Astrocyte of the cerebellum (primary cell): ENCODE results near the gene ST3GAL5.

Experiments used
- DNase-seq: peaks from one replicate; pipeline ENCODE4 v3.0.0-alpha.2; 2011; ENCODE audit warnings: low read depth
- H3K4me3 ChIP-seq: 2 replicates; pipeline ENCODE4 v1.5.1; 2011; ENCODE audit warnings: mild to moderate bottlenecking, low read depth, low read length, moderate library complexity
- in situ Hi-C: cut with HindIII; loops from 2 replicates; pipeline ENCODE4 v1.10.0; 2017; ENCODE audit warnings: low sequenced_read_pairs
- TF ChIP-seq, protein P1 (sequence below): IDR thresholded peaks from 2 replicates; pipeline ENCODE4 v1.5.1; 2012; ENCODE audit warnings: low read length, low read depth, moderate library complexity, mild to moderate bottlenecking; ENCODE audit errors: missing control alignments

Gene ST3GAL5

DNA sequence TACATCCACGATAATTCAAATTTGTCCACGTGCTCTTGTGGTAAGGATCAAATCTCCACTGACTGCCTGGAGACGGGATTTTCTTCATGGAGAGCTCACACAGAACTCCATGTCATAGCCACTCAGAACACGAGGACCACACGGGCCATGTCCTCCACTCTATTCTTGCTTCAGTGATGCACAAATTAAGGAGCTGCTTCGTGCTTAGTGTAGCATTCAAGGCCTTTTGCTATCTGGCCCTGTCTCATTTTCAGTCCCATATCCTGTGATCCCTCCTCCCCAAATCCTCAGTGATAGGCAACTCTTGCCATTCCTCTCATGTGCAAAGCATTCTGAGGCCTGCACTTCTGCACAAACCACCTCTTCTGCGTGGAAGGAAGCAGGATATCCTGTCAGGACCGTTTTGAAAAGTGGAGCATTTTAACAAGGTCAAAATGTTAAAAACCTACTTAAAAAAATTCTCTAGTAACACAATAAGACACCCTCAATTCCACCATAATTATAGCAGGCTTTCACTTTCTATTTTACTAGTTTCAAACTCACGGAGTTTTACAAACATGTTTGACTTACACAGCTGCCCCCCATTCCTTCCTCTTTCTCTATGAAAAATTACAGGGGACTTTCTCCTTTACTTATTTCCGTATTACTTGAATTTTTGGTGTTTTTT, 35.2 kb downstream of the ST3GAL5 start:
- TF ChIP-seq, protein P1, sequence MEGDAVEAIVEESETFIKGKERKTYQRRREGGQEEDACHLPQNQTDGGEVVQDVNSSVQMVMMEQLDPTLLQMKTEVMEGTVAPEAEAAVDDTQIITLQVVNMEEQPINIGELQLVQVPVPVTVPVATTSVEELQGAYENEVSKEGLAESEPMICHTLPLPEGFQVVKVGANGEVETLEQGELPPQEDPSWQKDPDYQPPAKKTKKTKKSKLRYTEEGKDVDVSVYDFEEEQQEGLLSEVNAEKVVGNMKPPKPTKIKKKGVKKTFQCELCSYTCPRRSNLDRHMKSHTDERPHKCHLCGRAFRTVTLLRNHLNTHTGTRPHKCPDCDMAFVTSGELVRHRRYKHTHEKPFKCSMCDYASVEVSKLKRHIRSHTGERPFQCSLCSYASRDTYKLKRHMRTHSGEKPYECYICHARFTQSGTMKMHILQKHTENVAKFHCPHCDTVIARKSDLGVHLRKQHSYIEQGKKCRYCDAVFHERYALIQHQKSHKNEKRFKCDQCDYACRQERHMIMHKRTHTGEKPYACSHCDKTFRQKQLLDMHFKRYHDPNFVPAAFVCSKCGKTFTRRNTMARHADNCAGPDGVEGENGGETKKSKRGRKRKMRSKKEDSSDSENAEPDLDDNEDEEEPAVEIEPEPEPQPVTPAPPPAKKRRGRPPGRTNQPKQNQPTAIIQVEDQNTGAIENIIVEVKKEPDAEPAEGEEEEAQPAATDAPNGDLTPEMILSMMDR = no peak
- no peak overlapping the region for H3K4me3 ChIP-seq
- in situ Hi-C loops = no loop called here
- no peak for DNase-seq

DNA sequence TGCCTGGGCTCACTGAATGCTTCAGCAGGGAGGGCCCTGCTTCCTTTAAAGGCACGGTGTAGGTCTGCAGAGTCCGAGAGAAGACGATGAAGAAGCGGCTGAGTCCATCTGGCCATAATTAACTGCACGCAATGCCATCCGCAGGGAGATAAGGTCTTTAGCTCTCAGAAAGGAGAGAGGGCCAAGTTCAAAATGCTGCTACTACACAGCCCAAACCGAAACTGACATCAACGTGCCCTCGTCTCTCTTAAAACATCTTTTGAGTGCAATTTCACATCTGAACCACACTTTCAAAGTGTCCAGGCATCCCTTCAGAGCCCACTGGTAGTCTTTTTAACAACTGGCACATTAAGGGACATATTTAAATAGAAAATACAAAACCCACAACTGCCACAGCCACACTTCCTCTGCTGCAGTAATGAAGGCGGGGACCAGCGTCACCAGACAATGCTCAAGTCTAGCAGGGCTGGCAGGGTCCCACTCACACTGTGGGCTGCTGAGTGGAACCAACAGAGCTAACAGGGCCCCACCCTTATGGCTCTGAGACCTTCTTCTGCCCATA, 35.8 kb downstream of the ST3GAL5 start:
- no peak for DNase-seq
- in situ Hi-C loops = no loop called here
- H3K4me3 ChIP-seq = no peak overlapping the region
- TF ChIP-seq, protein P1 = no peak

DNA sequence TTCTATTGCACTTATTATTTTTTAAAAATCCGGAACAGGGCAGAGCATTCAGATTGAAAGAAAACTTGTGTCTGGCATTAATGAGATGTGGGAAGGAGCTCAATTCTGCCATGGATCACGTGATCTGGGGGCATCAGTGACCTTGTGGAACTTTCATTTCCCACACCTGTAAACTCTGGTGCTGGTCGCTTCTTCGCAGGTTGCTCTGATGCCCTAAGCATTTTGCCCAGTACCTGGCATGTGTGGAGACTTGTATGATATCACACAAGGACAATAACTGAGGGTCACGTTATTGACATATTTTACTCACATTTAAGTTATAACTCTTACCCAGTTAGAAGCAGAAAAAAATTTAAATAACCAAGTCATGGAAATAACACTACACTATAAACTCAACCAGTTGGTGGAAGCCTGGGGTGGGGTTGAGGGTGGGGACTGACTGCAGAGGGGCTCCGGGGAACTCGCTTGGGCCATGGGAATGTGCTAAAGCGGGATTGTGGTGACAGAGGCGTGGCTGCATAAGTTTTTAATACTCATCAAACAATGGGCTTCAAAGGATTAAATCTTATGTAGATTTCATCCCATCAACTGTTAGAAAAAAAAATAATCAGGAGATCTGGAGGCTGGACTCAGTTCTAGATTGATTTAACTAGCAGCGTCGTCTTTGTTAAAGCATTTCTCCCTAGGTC, 36.5 kb downstream of the ST3GAL5 start:
- TF ChIP-seq, protein P1 = no peak
- no peak overlapping the region for H3K4me3 ChIP-seq
- in situ Hi-C loops = no loop called here
- DNase-seq = no peak

DNA sequence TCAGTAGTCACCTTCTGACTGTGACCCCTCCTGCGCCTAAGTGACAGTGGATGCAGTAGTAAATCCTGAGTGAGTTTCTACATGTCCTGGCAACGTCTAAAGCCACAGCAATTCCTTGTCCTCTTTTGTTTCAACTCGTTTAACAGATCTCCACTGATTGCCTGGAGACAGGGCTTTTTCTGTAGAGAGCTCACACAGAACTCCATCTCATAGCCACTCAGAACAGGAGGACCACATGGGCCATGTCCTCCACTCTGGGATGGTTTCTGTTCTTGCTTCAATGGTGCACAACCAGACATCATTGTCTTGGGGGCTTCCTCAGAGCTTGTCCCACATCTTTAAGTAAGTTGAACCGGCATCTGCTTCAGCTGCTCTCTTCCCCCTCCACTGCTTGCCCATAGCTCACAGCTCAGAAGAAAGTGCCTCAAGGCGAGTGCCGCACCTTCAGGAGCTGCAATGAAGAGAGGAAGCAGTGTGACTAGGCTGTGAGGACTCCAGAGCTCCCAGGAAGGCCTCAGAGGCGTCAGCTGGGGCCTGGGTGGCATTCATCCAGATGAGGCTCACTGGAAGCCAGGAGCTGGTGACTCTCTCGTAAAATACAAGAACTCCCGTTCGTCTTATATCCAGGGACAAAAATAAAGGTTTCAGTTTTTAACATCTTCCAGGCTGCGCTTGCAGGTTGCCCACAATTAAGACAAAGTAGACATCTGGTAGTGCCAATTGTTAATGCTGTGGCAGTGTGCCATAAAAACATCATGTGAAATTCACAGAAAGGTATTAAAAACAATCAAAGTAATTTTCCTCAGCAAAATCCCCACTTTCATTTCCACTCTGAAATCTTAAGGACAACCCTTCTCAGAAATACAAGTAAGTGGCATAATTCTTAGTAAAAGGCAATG, 37.3 kb downstream of the ST3GAL5 start:
- H3K4me3 ChIP-seq = no peak overlapping the region
- DNase-seq = no peak
- in situ Hi-C loops = no loop called here
- TF ChIP-seq, protein P1 = no peak

DNA sequence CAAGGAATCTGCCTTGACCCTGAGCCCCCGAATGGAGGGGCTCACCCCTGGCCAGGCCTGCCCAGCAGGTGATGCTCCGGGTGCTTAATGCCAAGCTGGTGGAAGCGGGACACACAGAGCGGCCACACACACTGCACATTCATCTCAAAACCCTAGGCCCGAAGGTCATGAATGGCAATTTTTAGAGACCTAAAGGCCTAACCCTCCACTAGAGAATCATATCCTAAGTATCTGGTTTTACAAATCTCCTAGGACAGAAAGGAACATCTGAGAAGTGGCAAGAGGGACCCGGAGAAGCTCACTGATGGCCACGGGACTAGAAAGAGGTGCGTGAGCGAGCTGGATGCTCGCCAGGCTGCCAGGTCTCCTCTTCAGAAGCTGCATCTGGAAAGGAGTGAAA, 38.3 kb downstream of the ST3GAL5 start:
- DNase-seq = no peak
- TF ChIP-seq, protein P1 = no peak
- in situ Hi-C loops = no loop called here
- H3K4me3 ChIP-seq = no peak overlapping the region

DNA sequence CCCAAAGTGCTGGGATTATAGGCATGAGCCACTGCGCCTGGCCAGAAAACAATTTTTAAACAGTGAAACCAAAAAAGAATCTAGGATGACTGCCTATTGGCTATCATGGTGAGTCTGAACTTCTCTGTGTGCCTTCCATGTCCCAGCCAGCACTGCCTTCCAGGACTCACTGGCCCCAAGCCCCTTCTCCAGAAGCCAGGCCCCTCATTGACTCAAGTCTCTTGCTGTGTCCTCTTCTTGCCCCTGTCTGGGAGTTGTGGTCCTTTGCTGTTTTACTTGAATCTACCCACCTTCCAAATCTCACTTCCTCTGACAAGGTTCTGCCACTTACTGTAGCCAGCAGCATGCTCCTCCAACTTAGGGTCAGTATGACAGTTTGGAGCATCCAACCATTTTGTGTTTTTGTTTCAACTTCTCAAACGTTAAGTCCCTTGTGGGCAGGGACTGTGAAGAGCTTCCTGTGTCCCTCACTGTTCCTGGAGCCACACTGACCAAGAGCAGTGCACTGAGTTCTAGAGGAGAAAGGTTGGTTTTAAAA, 41.7 kb downstream of the ST3GAL5 start:
- H3K4me3 ChIP-seq = no peak overlapping the region
- TF ChIP-seq, protein P1 = no peak
- in situ Hi-C loops = no loop called here
- no peak for DNase-seq
